Measurements from ENCODE around the gene IGSF3. TPM values are rescaled to one million over a fixed set of nuclear protein-coding genes. Genes with fewer than 3 reads are reported as not detected.
"Not testable (repeated sequence)": the region's sequence is repeated elsewhere in the genome, so short reads cannot be mapped to it uniquely, and the experiment has no call there.

The IGSF3 gene
- total RNA-seq, 1 experiment from 2014 or later: 22.7 TPM

DNA sequence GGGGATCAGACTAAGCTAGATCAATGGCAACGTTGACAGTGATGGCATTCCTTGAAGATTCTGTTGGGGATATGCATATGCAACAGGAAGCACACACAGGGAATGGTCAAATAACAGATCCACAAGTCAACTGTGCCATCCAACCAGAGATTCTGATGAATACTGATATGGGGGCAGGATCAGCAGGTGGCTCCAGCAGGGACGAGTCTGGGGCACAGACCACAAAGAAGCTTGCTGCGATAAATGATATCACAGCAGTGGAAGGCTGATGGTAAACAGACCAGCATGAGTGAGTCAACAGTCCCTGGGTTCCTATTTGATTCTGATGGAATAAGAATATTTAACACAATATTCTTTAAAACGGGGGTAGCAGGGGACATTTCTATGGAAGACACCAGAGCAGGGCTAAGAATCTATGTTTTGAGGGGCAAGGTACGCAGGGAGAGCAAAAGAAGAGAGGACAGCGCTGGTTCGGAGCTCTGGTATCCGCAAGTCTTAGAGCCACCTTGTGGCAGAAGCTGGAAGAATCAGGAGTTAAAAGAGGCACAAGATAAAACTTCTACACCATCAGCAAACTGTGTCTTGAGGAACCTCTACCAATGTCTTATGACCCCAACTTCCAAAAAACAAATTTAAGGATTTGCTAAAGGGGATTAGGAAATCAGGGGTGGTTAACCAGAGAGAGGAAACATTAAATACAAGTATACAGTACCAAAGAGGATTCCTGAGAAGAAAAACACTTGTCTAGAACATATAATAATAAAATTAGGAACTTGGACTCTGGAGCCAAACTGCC, 71.4 kb downstream of the IGSF3 start:
- H3K9me3 ChIP-seq (replicated peaks); H3K4me1 ChIP-seq; H3K27me3 ChIP-seq; H3K27ac ChIP-seq; H3K36me3 ChIP-seq; H3K4me3 ChIP-seq: not testable (repeated sequence)
- DNase-seq: peak in 1 of 2 experiments; percentile 33

- not testable (repeated sequence) for H3K4me1 ChIP-seq; H3K9me3 ChIP-seq (replicated peaks); H3K36me3 ChIP-seq; H3K27ac ChIP-seq; H3K27me3 ChIP-seq; H3K4me3 ChIP-seq; DNase-seq
Observed at GRCh38 chr1:116595065-116595840, 72.3 kb downstream of the IGSF3 start.

DNA sequence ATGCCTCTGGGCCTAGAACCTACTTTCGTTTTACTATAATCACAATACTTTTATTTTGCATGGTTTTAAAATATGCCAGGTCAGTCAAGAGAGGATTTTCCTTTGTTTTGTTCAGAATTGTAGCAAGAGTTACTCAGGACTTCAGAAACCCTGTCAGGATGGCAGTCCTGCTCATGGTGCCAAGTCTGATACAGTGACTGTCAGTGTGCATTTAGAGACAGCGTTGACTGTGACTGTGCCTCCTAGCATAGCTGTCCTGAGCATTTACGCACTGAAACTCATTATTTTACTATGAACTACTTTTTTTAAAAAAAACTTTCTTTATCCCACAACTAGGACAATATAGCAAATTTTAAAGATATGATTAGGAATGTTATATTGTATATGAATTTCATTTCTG, 73.6 kb downstream of the IGSF3 start:
- H3K9me3 ChIP-seq (replicated peaks); DNase-seq; H3K4me1 ChIP-seq; H3K4me3 ChIP-seq; H3K27ac ChIP-seq; H3K27me3 ChIP-seq; H3K36me3 ChIP-seq: not testable (repeated sequence)

GRCh38 chr1:116593401-116593800, 74.1 kb downstream of the IGSF3 start:
- H3K9me3 ChIP-seq (replicated peaks); H3K27me3 ChIP-seq: not testable (repeated sequence)

DNA sequence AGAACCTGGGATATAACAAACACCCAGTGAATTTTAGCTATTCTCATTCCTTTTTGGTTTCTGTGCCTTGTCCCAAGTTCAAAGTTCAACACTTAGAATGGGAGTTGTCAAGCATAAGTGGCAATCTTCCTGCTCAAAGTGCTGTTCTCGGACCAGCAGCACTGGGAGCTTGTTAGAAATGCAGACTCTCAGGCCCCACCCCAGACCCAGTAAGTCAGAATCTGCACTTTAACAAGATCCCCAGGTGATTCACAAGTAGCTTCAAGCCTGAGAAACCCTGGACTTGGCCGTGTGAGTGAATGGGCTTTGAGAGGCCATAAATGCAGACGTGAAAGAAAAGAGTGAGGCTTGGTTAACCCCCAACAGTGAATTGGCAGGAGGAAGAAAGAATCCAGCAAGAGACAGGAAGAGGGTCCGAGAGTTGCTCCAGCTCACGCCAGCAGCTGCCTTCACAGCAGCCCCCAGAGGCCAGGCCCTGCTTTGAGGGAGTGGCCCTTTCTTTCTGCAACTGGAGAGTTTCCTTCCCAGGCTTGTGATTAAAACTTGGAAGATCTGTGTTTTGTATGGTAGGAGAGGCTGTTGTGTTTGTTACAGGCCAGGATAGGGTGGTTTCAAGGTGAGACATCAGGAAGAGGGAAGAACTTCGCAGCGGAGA, 75.5 kb downstream of the IGSF3 start:
- not testable (repeated sequence) for DNase-seq; H3K27ac ChIP-seq; H3K4me3 ChIP-seq; H3K4me1 ChIP-seq; H3K36me3 ChIP-seq; H3K9me3 ChIP-seq (replicated peaks); H3K27me3 ChIP-seq

More at GRCh38 chr1:116593401-116593800, 74.1 kb downstream of the IGSF3 start:
- not testable (repeated sequence) for H3K4me3 ChIP-seq, H3K4me1 ChIP-seq, DNase-seq, H3K27ac ChIP-seq, H3K36me3 ChIP-seq

DNA sequence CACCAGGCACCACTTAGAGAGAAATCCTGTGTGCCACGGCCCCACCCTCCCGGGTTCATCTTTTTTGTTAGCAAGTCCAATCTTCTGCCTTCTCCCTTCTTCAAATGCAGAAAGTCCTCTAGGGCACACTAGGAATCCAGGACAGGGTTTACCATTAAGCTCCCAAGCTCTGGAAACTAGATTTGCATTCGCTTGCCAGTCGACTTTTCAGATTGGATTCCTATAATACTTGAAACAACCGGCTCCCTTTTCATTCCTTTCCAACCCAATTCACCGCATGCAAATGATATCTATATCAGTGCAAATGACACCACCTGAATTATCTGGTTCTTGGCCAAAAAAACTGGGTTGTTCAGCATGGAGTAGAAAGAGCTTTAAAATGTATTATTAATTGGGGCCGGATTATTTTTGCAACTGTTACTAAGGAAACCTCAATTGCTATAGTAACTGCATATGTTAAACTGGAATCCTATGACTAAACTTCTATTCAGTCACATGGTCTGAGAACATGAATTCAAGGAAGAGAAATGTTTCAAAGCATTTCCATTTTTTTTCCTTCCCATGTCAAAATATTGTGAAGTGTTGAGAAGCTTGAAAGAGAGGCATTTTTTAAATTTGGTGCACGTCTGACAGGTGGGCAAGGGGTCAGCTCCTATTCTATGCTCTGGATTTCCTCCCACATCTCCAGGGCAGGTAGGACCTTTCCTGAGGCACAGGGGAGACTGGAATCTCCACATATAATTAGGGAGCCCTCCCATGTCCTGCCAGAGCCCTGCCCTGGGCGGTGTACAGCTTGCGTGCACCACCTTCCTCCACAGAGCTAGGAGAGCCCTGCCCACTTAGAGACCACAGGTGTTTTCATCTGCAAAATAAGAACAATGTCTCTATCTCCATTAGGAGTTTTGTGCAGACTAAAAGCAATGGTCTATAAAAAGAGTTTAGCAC, 76.3 kb downstream of the IGSF3 start:
- H3K4me1 ChIP-seq: peaks cover 11% of the 10 kb centered on the region
- not testable (repeated sequence) for H3K36me3 ChIP-seq; H3K9me3 ChIP-seq (replicated peaks); H3K27ac ChIP-seq; H3K27me3 ChIP-seq; H3K4me3 ChIP-seq; DNase-seq

GRCh38 chr1:116590359-116591005, 77.1 kb downstream of the IGSF3 start:
- H3K27me3 ChIP-seq; DNase-seq; H3K9me3 ChIP-seq (replicated peaks); H3K4me3 ChIP-seq; H3K27ac ChIP-seq; H3K36me3 ChIP-seq: not testable (repeated sequence)
- peaks cover 11% of the 10 kb centered on the region for H3K4me1 ChIP-seq

DNA sequence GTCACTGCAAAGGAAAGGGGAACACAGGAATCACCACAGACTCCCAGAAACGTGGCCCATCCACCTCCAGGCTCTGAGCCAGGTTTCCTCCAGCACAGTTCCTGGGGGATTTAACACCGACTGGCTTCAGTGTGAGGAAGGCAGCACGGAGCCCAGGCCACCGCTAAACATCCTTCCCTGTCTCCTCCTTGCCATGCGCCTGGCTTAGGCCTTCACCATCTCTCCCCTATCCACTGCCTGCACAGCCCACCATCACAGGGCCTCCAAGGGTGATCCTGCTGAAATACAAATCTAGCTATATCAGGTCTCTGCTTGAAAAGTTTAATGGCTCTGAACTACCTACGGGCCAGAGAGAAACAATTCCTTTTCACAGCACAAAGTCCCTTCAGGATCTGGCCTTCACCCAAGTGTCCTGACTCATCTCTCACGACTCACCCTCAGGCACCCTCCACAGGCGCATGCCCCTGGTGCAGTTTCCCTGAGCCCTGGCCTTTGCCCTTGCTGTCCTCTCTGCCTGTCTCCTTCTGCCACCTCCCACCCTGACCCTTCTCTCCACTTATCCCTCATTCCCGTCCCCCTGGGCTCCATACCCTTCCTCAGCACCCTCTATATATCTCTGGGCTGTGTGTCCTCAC, 78.3 kb downstream of the IGSF3 start:
- H3K9me3 ChIP-seq (replicated peaks); H3K27ac ChIP-seq; H3K4me3 ChIP-seq; H3K36me3 ChIP-seq; H3K27me3 ChIP-seq: not testable (repeated sequence)
- DNase-seq: peak; percentile 22 to 32
- peaks cover 11% of the 10 kb centered on the region for H3K4me1 ChIP-seq

GRCh38 chr1:116587501-116588227, 79.9 kb downstream of the IGSF3 start:
- Histone ChIP-seq H3K4me1 (peaks cover 11% of the 10 kb centered on the region), H3K27me3 (no peaks in the 10 kb centered on the region), H3K9me3 (replicated peaks) (no peaks in the 10 kb centered on the region), H3K36me3 (no peaks in the 10 kb centered on the region), H3K27ac (no peak overlapping the region), H3K4me3 (no peak overlapping the region)
- no peak for DNase-seq

- H3K4me1 ChIP-seq: peaks cover 11% of the 10 kb centered on the region
- H3K27ac ChIP-seq: no peak overlapping the region
- no peak overlapping the region for H3K4me3 ChIP-seq
- H3K9me3 ChIP-seq (replicated peaks): no peaks in the 10 kb centered on the region
- H3K36me3 ChIP-seq: no peaks in the 10 kb centered on the region
- no peaks in the 10 kb centered on the region for H3K27me3 ChIP-seq
- DNase-seq: peak; percentile 59 to 79
Observed at GRCh38 chr1:116586741-116587143, 80.8 kb downstream of the IGSF3 start.

- no peak for DNase-seq
- H3K4me1 ChIP-seq: peaks cover 11% of the 10 kb centered on the region
- no peak overlapping the region for H3K4me3 ChIP-seq
- H3K27me3 ChIP-seq: no peaks in the 10 kb centered on the region
- no peak overlapping the region for H3K27ac ChIP-seq
- H3K36me3 ChIP-seq: no peaks in the 10 kb centered on the region
- no peaks in the 10 kb centered on the region for H3K9me3 ChIP-seq (replicated peaks)
Observed at GRCh38 chr1:116585886-116586285, 81.6 kb downstream of the IGSF3 start.

- no peaks in the 10 kb centered on the region for H3K9me3 ChIP-seq (replicated peaks)
- H3K4me3 ChIP-seq: no peak overlapping the region
- H3K4me1 ChIP-seq: peaks cover under 1% of the 10 kb centered on the region; the same call in 1 of the 2 replicates
- H3K27me3 ChIP-seq: no peaks in the 10 kb centered on the region
- H3K27ac ChIP-seq: no peak overlapping the region
- DNase-seq: no peak
- H3K36me3 ChIP-seq: no peaks in the 10 kb centered on the region
Observed at GRCh38 chr1:116581323-116581885, 86.1 kb downstream of the IGSF3 start.
